ENCODE data around the gene PLAC9.

DNA sequence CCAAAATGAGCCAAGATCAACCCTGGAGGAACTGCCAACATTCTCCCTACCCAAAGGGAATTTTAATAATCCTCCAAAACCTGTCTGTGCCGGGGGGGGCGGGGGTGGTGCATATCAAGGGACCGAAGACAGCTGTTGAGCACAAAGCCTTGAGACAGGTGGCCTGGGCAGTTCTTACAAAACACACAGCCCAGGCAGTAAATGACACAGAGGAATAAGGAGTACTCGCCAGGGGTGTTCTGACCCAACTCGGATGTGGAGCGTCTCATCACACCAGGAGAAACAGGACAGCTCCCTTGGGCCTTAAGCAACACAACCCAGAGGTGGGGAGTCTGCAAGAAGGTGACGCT lies 35.6 kb downstream of the PLAC9 start:
- TF ChIP-seq, protein P1, sequence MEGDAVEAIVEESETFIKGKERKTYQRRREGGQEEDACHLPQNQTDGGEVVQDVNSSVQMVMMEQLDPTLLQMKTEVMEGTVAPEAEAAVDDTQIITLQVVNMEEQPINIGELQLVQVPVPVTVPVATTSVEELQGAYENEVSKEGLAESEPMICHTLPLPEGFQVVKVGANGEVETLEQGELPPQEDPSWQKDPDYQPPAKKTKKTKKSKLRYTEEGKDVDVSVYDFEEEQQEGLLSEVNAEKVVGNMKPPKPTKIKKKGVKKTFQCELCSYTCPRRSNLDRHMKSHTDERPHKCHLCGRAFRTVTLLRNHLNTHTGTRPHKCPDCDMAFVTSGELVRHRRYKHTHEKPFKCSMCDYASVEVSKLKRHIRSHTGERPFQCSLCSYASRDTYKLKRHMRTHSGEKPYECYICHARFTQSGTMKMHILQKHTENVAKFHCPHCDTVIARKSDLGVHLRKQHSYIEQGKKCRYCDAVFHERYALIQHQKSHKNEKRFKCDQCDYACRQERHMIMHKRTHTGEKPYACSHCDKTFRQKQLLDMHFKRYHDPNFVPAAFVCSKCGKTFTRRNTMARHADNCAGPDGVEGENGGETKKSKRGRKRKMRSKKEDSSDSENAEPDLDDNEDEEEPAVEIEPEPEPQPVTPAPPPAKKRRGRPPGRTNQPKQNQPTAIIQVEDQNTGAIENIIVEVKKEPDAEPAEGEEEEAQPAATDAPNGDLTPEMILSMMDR (IDR thresholded peaks at IDR 0.05), result no peak
- no peak for TF ChIP-seq SIN3A (IDR thresholded peaks at IDR 0.05; ENCODE audit: borderline replicate concordance, insufficient read depth, low read depth, low read length)
- TF ChIP-seq TCF7L2 (IDR thresholded peaks at IDR 0.05; ENCODE audit: low read depth, low read length), result no peak
- no peak for TF ChIP-seq POLR2AphosphoS5 (IDR thresholded peaks at IDR 0.05; ENCODE audit: low read depth, low read length)
- TF ChIP-seq, protein P2, sequence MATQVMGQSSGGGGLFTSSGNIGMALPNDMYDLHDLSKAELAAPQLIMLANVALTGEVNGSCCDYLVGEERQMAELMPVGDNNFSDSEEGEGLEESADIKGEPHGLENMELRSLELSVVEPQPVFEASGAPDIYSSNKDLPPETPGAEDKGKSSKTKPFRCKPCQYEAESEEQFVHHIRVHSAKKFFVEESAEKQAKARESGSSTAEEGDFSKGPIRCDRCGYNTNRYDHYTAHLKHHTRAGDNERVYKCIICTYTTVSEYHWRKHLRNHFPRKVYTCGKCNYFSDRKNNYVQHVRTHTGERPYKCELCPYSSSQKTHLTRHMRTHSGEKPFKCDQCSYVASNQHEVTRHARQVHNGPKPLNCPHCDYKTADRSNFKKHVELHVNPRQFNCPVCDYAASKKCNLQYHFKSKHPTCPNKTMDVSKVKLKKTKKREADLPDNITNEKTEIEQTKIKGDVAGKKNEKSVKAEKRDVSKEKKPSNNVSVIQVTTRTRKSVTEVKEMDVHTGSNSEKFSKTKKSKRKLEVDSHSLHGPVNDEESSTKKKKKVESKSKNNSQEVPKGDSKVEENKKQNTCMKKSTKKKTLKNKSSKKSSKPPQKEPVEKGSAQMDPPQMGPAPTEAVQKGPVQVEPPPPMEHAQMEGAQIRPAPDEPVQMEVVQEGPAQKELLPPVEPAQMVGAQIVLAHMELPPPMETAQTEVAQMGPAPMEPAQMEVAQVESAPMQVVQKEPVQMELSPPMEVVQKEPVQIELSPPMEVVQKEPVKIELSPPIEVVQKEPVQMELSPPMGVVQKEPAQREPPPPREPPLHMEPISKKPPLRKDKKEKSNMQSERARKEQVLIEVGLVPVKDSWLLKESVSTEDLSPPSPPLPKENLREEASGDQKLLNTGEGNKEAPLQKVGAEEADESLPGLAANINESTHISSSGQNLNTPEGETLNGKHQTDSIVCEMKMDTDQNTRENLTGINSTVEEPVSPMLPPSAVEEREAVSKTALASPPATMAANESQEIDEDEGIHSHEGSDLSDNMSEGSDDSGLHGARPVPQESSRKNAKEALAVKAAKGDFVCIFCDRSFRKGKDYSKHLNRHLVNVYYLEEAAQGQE (IDR thresholded peaks at IDR 0.05; ENCODE audit: insufficient read depth in 1 of 2, low read depth in 2 of 2, low read length in 1 of 2), result no peak
